HEK293 (cell line): ENCODE data around the gene WWOX.

Source experiments
- HOXA7 ChIP-seq: sonication (generic); formaldehyde crosslinking; IDR thresholded peaks from 2 replicates; pipeline ENCODE4 v1.8.1; 2022; ENCODE audit warnings: missing genetic modification reagents, borderline replicate concordance
- ZNF174 ChIP-seq: fragments of 450-650 bp; formaldehyde crosslinking; IDR thresholded peaks from 2 replicates; pipeline ENCODE4 v1.5.0; 2017; ENCODE audit warnings: missing biosample characterization, mild to moderate bottlenecking, missing genetic modification characterization

DNA sequence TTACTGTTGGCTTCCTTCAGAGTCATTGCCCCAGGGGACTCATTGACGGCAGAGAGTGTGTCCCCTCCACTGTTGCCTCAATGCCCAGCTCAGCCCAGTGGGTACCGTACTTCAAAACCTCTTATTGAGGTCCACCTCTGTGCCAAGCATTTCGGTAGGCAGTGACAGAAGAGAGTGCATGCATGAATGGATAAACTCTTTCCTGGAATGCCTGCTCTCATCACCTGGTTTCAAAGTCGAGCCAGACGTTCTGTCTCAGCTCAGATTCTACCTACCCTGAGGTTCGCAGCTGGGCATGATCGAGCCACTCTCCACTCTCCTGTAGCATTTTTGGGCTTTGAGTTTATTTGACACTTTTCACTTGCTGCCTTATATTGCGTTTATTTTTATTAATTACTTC, 854.1 kb downstream of the WWOX start:
- no peak for TF ChIP-seq ZNF174
- no peak for TF ChIP-seq HOXA7 (CRISPR knock-in tag)
